Skin epidermis (tissue), 12 donors: ENCODE results near the gene PC.
"Not testable (repeated sequence)": the region's sequence is repeated elsewhere in the genome, so short reads cannot be mapped to it uniquely, and the experiment has no call there.

Source experiments
- H3K27ac ChIP-seq, 21 experiments: fragments of 200-600 bp; sonication (generic) in 11 of 21; one replicate each; pipeline ENCODE4 v1.5.0; 2020; ENCODE audit warnings: mild to moderate bottlenecking in 3 of 21, inconsistent platforms in 2 of 21, moderate library complexity in 2 of 21
- H3K4me3 ChIP-seq, 7 experiments: fragments of 200-600 bp; sonication (generic) in 2 of 7; one replicate each; pipeline ENCODE4 v1.5.0; 2020; ENCODE audit warnings: inconsistent platforms in 2 of 7, mild to moderate bottlenecking in 2 of 7, moderate library complexity in 1 of 7

PC gene

GRCh38 chr11:66979336-66979980 lies 21.3 kb upstream of the PC start:
- H3K27ac ChIP-seq: no peak overlapping the region
- H3K4me3 ChIP-seq: no peak overlapping the region

- H3K27ac ChIP-seq: no peak overlapping the region
Measured at GRCh38 chr11:66978717-66979116, 20.5 kb upstream of the PC start.

DNA sequence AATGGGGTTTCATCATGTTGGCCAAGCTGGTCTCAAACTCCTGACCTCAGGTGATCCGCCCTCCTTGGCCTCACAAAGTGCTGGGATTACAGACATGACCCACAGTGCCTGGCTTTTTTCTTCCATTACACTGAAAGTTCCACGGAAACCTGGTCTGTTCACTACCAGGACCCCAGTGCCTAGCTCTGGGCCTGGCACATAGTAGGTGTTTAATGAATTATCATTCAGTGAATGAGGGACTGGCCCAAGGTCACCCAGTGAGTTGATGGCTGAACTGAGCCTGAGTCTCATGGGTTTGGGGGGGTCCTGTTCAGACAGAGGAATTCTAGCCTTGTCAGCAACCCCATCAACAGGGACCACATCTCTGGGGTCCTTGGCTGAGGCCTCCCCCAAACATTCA lies 20.0 kb upstream of the PC start:
- Histone ChIP-seq H3K4me3 (no peak overlapping the region), H3K27ac (no peak overlapping the region)

More at GRCh38 chr11:66978717-66979116, 20.5 kb upstream of the PC start:
- H3K4me3 ChIP-seq: no peak overlapping the region

DNA sequence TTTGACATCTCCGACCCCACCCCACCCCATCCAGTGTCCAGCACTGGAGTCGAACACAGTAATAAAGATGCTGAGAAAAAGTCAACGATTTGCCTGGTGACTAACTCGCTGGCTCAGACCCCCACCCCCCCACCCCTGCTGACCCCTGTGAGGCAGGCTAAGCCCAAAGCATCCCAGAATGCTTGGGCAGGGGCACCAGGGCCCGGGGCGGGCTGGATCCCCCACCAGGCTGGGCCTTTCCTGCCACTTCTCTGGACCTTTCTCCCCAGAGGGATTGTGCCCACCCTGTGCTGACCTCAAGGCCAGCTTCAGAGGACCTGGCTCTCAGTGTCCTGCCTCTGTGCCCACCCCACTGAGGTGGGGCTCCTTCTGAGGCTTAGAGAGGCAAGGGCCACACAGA lies 18.7 kb upstream of the PC start:
- H3K27ac ChIP-seq: no peak overlapping the region
- H3K4me3 ChIP-seq: no peak overlapping the region

DNA sequence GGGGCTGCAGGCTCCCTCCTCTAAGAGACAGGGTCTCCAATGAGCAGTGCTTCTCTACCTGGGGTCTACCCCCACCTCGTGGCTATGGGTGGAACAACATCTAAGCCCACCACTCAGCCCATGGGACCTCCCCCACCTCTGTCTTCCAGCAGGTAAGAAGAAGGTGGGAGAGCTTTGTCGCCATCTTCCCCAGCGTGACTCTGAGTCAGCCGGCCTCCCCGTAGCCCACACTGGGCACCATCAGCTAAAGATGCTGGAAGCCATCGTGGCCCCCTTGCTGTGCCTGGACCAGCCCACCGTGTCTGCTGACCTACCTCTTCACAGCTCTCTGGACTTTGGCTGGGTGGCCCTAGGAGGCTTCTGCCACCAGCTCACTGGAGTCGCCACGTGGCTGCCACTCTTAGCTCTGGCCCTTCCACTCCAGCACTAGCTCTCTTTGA lies 17.9 kb upstream of the PC start:
- Histone ChIP-seq H3K27ac (no peak overlapping the region), H3K4me3 (no peak overlapping the region)

DNA sequence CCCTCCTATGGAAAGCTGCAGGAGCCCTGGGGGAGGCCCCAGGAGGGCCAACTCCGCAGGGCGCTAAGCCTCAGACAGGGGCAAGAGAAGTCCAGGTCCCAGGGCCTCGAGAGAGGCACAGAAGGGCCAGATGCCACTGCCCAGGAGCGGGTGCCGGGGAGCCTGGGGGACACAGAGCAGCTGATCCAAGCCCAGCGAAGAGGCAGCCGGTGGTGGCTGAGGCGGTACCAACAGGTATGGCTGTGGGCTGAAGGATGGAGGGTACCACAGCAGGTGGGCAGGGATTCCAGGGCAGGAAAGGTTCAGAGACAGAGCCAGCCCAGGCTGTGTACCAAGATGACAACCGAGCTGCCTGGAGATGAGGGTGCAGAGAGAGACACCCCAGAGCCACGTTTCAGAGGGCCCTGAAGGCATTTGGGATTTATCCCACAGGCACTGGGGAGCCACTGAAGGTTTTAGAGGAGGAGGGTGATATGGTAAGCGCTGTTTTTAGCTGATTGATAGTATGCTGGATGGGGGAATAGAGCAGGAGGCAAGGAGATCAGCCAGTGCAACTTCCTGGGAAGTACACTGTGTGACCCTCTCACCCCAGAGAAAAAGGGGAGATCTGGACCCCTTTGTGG lies 17.3 kb upstream of the PC start:
- H3K27ac ChIP-seq: no peak overlapping the region
- H3K4me3 ChIP-seq: no peak overlapping the region

DNA sequence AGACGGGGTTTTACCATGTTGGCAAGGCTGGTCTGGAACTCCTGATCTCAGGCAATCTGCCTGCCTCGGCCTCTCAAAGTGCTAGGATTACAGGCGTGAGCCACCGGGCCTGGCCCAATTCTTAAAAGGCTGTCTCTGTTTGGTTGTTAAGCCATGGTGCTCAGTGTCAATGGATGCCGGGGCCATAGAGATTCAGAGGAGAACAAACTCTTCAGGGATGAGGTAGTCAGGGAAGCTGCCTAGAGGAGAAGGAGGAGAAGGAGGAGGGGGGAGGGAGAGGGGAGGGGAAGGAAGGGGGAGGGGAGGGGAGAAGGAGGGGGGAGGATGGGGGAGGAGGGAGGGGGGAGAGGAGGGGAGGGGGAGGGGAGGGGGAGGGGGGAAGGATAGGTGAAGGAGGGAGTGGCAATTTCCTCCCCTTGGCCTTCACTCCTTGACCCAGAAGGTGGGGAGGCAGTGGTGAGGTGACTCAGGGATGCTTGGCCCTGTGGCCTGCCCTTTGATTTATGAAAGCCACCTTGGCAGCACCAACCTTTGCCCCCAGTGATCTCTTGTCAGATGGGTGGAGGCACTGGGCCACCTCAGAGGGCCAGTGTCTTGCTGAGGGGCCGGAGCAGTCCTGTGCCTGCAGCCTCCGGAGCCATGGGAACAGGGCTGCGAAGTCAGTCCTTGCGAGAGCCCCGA lies 16.7 kb upstream of the PC start, which contains the start of gene C11orf86:
Gene C11orf86, plus strand, starts transcription at position 581 of the 681 bp plus-strand sequence. Its CDS starts 59 bp downstream, at position 640.
- H3K4me3 ChIP-seq: no peak within 1 kb of the TSS
- H3K27ac ChIP-seq: no peak within 1 kb of the TSS

GRCh38 chr11:66973956-66974580 lies 15.9 kb upstream of the PC start:
- Histone ChIP-seq H3K27ac (no peak overlapping the region), H3K4me3 (no peak overlapping the region)

- Histone ChIP-seq H3K4me3 (no peak overlapping the region), H3K27ac (peak overlapping the region in 20 of 21 experiments; percentile 23 to 90 (median 78))
Measured at GRCh38 chr11:66971488-66971887, 13.3 kb upstream of the PC start.

- no peak overlapping the region for H3K4me3 ChIP-seq
Measured at GRCh38 chr11:66970807-66971442, 12.7 kb upstream of the PC start.

DNA sequence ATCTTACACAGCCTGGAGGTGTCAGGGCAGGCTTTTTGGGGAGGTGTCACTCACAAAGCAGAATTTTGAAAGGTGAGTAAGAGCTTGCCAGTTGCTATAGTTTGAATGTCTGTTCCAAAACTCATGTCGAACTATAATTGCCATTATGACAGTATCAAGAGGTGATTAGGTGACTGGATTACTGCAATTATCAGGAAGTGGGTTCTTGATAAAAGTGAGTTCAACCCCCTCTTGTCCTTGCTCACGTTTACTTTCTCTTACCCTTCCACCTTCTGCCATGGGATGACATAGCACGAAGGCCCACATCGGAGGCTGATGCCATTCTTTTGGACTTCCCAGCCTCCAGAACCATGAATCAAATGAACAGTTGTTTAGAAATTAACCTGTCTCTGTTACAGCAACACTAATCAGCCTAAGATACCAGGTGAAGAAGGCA lies 12.2 kb upstream of the PC start:
- no peak overlapping the region for H3K4me3 ChIP-seq
- H3K27ac ChIP-seq: peak overlapping the region in 18 of 21 experiments; percentile 14 to 90 (median 77)

More at GRCh38 chr11:66970807-66971442, 12.7 kb upstream of the PC start:
- H3K27ac ChIP-seq: peak overlapping the region in 20 of 21 experiments; percentile 23 to 90 (median 78)

GRCh38 chr11:66969584-66970225 lies 11.5 kb upstream of the PC start:
- no peak overlapping the region for H3K4me3 ChIP-seq
- peak overlapping the region in 17 of 21 experiments; percentile 14 to 90 (median 78) for H3K27ac ChIP-seq

DNA sequence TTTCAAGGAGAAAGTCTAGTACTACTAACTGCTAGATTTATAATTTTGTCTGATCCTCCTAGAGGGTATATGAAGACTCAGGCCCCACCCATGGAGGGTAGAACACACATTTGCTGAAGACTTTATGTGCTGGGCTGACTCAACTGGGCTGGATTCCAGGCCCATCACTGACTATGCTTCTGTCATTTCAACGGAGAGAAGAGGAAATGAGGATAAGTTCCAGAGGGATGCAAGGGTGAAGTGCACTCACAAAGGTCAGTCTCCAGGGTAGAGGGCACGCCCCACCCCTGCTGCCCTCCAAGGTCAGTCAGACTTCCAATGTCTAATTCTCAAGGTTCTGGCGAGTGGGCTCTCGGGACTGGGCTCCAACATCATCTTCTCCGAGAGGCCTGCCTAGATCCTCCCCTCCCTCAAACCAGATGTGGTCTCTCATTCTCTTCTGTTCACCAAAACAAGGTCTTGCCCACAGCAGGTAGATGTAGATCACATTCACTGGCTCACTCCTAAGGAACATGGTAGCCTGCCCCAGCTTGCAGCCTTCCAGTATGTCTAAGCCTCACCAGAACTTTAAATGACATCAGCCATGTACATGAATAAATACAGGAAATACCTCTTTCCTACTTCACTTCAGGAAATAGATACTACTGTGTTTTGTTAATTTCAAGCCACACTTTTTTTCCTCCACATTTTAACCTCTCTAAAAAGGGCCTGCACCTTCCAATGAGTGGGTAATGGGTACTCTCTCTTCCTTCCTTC lies 9.7 kb upstream of the PC start:
- Histone ChIP-seq H3K4me3 (no peak overlapping the region), H3K27ac (peak overlapping the region in 10 of 21 experiments; percentile 3 to 73 (median 20))

- Histone ChIP-seq H3K4me3 (no peak overlapping the region), H3K27ac (no peak overlapping the region)
Measured at GRCh38 chr11:66966351-66966750, 8.2 kb upstream of the PC start.

GRCh38 chr11:66964495-66964894 lies 6.3 kb upstream of the PC start:
- Histone ChIP-seq H3K4me3 (no peak overlapping the region), H3K27ac (no peak overlapping the region)

GRCh38 chr11:66962801-66963200 lies 4.6 kb upstream of the PC start:
- Histone ChIP-seq H3K27ac (no peak overlapping the region), H3K4me3 (no peak overlapping the region)

- H3K27ac ChIP-seq: no peak overlapping the region
- H3K4me3 ChIP-seq: no peak overlapping the region
Measured at GRCh38 chr11:66962247-66962646, 4.1 kb upstream of the PC start.

DNA sequence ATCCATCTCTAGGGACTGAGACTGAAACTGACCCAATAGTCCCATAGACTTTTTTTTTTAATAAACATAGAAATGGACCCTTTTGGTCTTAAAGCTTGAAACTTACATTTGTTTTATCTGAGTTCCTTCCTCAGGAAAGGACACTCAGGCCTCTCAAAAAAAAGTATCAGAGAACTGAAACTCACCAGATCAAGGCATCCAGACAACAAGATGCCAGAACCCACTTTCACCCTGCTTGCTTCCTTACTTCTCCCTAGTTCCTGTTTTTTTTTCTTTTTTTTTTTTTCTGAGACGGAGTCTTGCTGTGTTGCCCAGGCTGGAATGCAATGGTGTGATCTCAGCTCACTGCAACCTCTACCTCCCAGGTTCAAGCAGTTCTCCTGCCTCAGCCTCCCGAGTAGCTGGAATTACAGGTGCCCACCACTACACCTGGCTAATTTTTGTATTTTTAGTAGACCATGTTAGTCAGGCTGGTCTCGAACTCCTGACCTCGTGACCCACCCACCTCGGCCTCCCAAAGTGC lies 3.6 kb upstream of the PC start:
- not testable (repeated sequence) for H3K27ac ChIP-seq, H3K4me3 ChIP-seq
